ENCODE results near the gene KAZN. TPM values are rescaled to one million over a fixed set of nuclear protein-coding genes. Genes with fewer than 3 reads are reported as not detected.

Gene KAZN
- total and polyA plus RNA-seq, 12 donors = 1.1 to 6.5 (median 1.9) TPM

- no peaks in the 10 kb centered on the region for H3K36me3 ChIP-seq
- H3K4me1 ChIP-seq = peaks cover 0 to 17% (median 9%) of the 10 kb centered on the region in 9 donors
- TF ChIP-seq CTCF (IDR thresholded peaks at IDR 0.05) = no peak
- no peaks in the 10 kb centered on the region for H3K9me3 ChIP-seq
- H3K4me3 ChIP-seq = peak overlapping the region in 9 of 10 donors; percentile 30 to 50 (median 45)
- no peak overlapping the region for H3K27ac ChIP-seq
- DNase-seq (no peak), ATAC-seq (peak in 2 of 8 donors; percentile 19 to 23)
- peaks cover 19 to 99% (median 89%) of the 10 kb centered on the region in 7 donors for H3K27me3 ChIP-seq
- WGBS, 2 donors = 0 to 1% methylated on average over 42 to 43 of the region's 43 CpGs
- intact Hi-C loops (cut with DNase I) = no loop called here
Observed at GRCh38 chr1:14599183-14599791, 802 bp downstream of the KAZN start.

GRCh38 chr1:14599800-14600199, 1.3 kb downstream of the KAZN start:
- no peaks in the 10 kb centered on the region for H3K36me3 ChIP-seq
- no peak overlapping the region for H3K27ac ChIP-seq
- no peaks in the 10 kb centered on the region for H3K9me3 ChIP-seq
- no peak for TF ChIP-seq CTCF (IDR thresholded peaks at IDR 0.05)
- intact Hi-C loops (cut with DNase I) = no loop called here
- ATAC-seq (no peak), DNase-seq (no peak)
- peak overlapping the region in 8 of 10 donors; percentile 30 to 50 (median 45) for H3K4me3 ChIP-seq
- WGBS, 2 donors = 35 to 38% methylated on average over 6 of the region's 6 CpGs
- peaks cover 0 to 17% (median 9%) of the 10 kb centered on the region in 9 donors for H3K4me1 ChIP-seq
- H3K27me3 ChIP-seq = peaks cover 19 to 99% (median 89%) of the 10 kb centered on the region in 7 donors

- intact Hi-C loops (cut with DNase I) = no loop called here
- Histone ChIP-seq H3K4me3 (no peak overlapping the region), H3K27ac (no peak overlapping the region), H3K4me1 (peaks cover 0 to 17% (median 9%) of the 10 kb centered on the region in 9 donors), H3K27me3 (peaks cover 19 to 96% (median 87%) of the 10 kb centered on the region in 7 donors), H3K9me3 (no peaks in the 10 kb centered on the region), H3K36me3 (no peaks in the 10 kb centered on the region)
- 43 to 50% methylated on average over 12 of the region's 12 CpGs for WGBS, 2 donors
- no peak for TF ChIP-seq CTCF (IDR thresholded peaks at IDR 0.05)
- DNase-seq (no peak), ATAC-seq (no peak)
Observed at GRCh38 chr1:14600405-14601112, 2.1 kb downstream of the KAZN start.

GRCh38 chr1:14602136-14602535, 3.7 kb downstream of the KAZN start:
- H3K27me3 ChIP-seq = peaks cover 19 to 96% (median 77%) of the 10 kb centered on the region in 7 donors
- H3K36me3 ChIP-seq = no peaks in the 10 kb centered on the region
- intact Hi-C loops (cut with DNase I) = no loop called here
- no peak overlapping the region for H3K4me3 ChIP-seq
- peak in 1 of 2 donors; percentile 18 for DNase-seq
- peaks cover 0 to 17% (median 9%) of the 10 kb centered on the region in 9 donors for H3K4me1 ChIP-seq
- peak in 1 of 8 donors; percentile 5 for ATAC-seq
- no peak overlapping the region for H3K27ac ChIP-seq
- WGBS, 2 donors = 19 to 23% methylated on average over 9 of the region's 9 CpGs
- TF ChIP-seq CTCF (IDR thresholded peaks at IDR 0.05) = no peak
- H3K9me3 ChIP-seq = no peaks in the 10 kb centered on the region
